22Rv1 (cell line): ENCODE data around the gene CSRP1.

ENCODE experiments used
- ZFX ChIP-seq: fragments of 450-650 bp; IDR thresholded peaks from 2 replicates; pipeline ENCODE4 v1.6.1; 2017; ENCODE audit warnings: antibody characterized with exemption, borderline replicate concordance
- TF ChIP-seq, protein P1 (sequence below): fragments of 450-650 bp; IDR thresholded peaks from 2 replicates; pipeline ENCODE4 v1.5.1; 2017; ENCODE audit warnings: mild to moderate bottlenecking

DNA sequence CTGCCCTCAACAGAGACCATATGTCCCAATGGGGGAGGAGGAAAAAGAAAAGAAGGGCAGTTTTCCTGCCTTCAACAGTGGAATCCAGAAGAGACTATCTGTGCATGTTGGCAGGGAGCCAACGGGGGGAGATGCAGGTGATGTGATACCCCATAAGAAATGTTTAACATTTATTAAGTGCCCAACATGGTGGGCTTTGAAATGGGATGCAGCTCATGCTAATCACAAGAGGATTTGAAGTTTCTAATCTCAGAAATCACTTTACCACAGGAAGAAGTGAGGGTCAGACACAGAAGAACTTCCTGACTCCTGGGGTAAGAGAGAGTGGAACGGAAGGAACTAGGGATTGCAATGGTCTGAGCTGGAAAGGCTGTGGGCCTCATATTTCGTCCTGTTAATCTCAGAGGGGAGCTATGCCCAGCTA is 16.2 kb downstream of the CSRP1 start:
- TF ChIP-seq, protein P1, sequence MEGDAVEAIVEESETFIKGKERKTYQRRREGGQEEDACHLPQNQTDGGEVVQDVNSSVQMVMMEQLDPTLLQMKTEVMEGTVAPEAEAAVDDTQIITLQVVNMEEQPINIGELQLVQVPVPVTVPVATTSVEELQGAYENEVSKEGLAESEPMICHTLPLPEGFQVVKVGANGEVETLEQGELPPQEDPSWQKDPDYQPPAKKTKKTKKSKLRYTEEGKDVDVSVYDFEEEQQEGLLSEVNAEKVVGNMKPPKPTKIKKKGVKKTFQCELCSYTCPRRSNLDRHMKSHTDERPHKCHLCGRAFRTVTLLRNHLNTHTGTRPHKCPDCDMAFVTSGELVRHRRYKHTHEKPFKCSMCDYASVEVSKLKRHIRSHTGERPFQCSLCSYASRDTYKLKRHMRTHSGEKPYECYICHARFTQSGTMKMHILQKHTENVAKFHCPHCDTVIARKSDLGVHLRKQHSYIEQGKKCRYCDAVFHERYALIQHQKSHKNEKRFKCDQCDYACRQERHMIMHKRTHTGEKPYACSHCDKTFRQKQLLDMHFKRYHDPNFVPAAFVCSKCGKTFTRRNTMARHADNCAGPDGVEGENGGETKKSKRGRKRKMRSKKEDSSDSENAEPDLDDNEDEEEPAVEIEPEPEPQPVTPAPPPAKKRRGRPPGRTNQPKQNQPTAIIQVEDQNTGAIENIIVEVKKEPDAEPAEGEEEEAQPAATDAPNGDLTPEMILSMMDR = no peak
- TF ChIP-seq ZFX = no peak
